ENCODE results near the gene TDRD12. TPM values are rescaled to one million over a fixed set of nuclear protein-coding genes. Genes with fewer than 3 reads are reported as not detected.

The TDRD12 gene
- polyA plus RNA-seq, 3 donors: 0.05 TPM; not detected in 2

DNA sequence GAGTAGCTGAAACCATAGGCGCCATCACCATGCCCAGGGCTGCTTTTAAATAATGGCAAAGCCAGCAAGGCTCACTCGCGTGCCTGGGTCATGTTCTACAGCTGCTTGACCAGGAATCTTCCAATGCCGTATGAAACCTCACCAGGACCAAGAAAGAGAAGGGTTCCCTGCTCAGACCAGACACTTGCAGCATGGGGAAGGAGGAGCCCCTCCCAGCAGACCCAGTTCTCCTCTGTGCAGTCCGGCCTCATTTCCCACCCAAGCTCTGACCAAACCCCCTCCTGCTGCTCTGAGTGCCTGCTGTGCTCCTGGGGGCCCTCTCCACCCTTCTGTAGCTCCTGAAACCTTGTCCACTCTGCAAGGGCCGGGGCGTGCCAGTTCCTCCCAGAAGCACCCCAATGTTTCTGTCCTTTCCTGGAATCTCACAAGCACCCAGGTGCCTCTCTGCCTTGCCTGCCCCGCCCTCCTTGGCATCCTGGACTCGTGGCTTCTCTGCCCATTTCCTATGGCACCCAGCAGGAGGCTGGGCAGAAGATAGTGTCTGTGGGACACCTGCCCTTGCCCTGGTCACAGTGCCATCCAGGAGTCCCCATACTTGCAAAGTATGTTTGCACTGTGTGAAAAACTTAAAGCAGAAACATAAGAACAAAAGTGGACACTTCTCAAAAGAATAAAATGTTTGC lies 156.8 kb downstream of the TDRD12 start:
- Histone ChIP-seq H3K4me3 (replicated peaks in 1 of 3; ENCODE audit: low read depth in 2 of 3, low read length in 3 of 3) (no peak overlapping the region), H3K4me1 (ENCODE audit: control insufficient read depth in 1 of 2, insufficient read depth in 2 of 2, low read length in 2 of 2) (no peaks in the 10 kb centered on the region), H2AFZ (ENCODE audit: insufficient read depth, low read depth, low read length, poor library complexity, severe bottlenecking) (no peak overlapping the region), H3K36me3 (replicated peaks in 1 of 2; ENCODE audit: control insufficient read depth in 1 of 2, insufficient read depth in 2 of 2, low read length in 2 of 2) (peaks cover 0 to 2% of the 10 kb centered on the region in 2 donors), H4K20me1 (ENCODE audit: insufficient read depth, low read length) (no peaks in the 10 kb centered on the region), H3K9me3 (replicated peaks in 1 of 2; ENCODE audit: control insufficient read depth in 1 of 2, insufficient read depth in 1 of 2, low read length in 2 of 2) (no peaks in the 10 kb centered on the region), H3K79me2 (ENCODE audit: insufficient read depth, low read length) (no peaks in the 10 kb centered on the region), H3K27me3 (ENCODE audit: control insufficient read depth in 2 of 2, insufficient read depth in 2 of 2, low read length in 2 of 2) (no peaks in the 10 kb centered on the region), H3K4me2 (replicated peaks; ENCODE audit: extremely low read depth, low read length, poor library complexity, severe bottlenecking) (no peak overlapping the region), H3K27ac (ENCODE audit: low read depth in 1 of 2, low read length in 2 of 2) (no peak overlapping the region), H3K9ac (ENCODE audit: insufficient read depth, low read length, poor library complexity, severe bottlenecking) (no peak overlapping the region)
- H3K9me3 Mint-ChIP-seq: peaks cover 0 to 2% (median 0%) of the 10 kb centered on the region in 7 donors
- intact Hi-C loops (cut with micrococcal nuclease): no loop called here
- DNase-seq: no peak
- no peaks in the 10 kb centered on the region for H3K4me1 Mint-ChIP-seq
- peak overlapping the region in 2 of 7 donors; percentile 46 to 57 for H3K27ac Mint-ChIP-seq
- TF ChIP-seq, protein P1, sequence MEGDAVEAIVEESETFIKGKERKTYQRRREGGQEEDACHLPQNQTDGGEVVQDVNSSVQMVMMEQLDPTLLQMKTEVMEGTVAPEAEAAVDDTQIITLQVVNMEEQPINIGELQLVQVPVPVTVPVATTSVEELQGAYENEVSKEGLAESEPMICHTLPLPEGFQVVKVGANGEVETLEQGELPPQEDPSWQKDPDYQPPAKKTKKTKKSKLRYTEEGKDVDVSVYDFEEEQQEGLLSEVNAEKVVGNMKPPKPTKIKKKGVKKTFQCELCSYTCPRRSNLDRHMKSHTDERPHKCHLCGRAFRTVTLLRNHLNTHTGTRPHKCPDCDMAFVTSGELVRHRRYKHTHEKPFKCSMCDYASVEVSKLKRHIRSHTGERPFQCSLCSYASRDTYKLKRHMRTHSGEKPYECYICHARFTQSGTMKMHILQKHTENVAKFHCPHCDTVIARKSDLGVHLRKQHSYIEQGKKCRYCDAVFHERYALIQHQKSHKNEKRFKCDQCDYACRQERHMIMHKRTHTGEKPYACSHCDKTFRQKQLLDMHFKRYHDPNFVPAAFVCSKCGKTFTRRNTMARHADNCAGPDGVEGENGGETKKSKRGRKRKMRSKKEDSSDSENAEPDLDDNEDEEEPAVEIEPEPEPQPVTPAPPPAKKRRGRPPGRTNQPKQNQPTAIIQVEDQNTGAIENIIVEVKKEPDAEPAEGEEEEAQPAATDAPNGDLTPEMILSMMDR (IDR thresholded peaks at IDR 0.05): no peak
- no peak overlapping the region for H3K4me3 Mint-ChIP-seq
- H3K36me3 Mint-ChIP-seq: peaks cover 8 to 10% of the 10 kb centered on the region in 2 donors
- WGBS (ENCODE audit: insufficient coverage): 89% methylated on average over 8 of the region's 9 CpGs
- peaks cover 0 to 6% (median 3%) of the 10 kb centered on the region in 3 donors for H3K27me3 Mint-ChIP-seq (ENCODE audit: low read depth in 3 of 3)

DNA sequence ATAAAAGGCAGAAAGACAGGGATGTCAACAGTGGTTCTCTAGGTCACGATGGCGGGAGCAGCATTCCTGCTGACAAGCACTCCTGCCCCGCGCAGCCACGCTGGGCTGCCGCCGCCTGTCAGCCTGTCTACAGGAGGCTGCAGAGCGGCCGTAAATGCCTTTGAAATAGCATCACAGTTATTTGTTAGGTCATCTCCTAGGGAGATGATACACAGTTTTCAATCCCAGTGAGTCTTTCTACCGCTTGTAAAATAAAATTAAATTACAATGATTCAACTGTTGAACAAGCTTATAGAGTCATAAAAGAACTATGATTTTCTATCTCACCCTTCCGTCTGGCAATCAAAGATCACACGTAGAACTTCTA lies 157.3 kb downstream of the TDRD12 start:
- Histone ChIP-seq H3K9ac (ENCODE audit: insufficient read depth, low read length, poor library complexity, severe bottlenecking) (no peak overlapping the region), H2AFZ (ENCODE audit: insufficient read depth, low read depth, low read length, poor library complexity, severe bottlenecking) (no peak overlapping the region), H3K27me3 (ENCODE audit: control insufficient read depth in 2 of 2, insufficient read depth in 2 of 2, low read length in 2 of 2) (no peaks in the 10 kb centered on the region), H3K4me1 (ENCODE audit: control insufficient read depth in 1 of 2, insufficient read depth in 2 of 2, low read length in 2 of 2) (no peaks in the 10 kb centered on the region), H4K20me1 (ENCODE audit: insufficient read depth, low read length) (no peaks in the 10 kb centered on the region), H3K9me3 (replicated peaks in 1 of 2; ENCODE audit: control insufficient read depth in 1 of 2, insufficient read depth in 1 of 2, low read length in 2 of 2) (no peaks in the 10 kb centered on the region), H3K36me3 (replicated peaks in 1 of 2; ENCODE audit: control insufficient read depth in 1 of 2, insufficient read depth in 2 of 2, low read length in 2 of 2) (peaks cover 0 to 2% of the 10 kb centered on the region in 2 donors), H3K27ac (ENCODE audit: low read depth in 1 of 2, low read length in 2 of 2) (no peak overlapping the region), H3K4me3 (replicated peaks in 1 of 3; ENCODE audit: low read depth in 2 of 3, low read length in 3 of 3) (no peak overlapping the region), H3K79me2 (ENCODE audit: insufficient read depth, low read length) (no peaks in the 10 kb centered on the region), H3K4me2 (replicated peaks; ENCODE audit: extremely low read depth, low read length, poor library complexity, severe bottlenecking) (no peak overlapping the region)
- no peak overlapping the region for H3K27ac Mint-ChIP-seq
- H3K9me3 Mint-ChIP-seq: peaks cover 0 to 2% (median 0%) of the 10 kb centered on the region in 7 donors
- H3K4me1 Mint-ChIP-seq: no peaks in the 10 kb centered on the region
- TF ChIP-seq, protein P1 (IDR thresholded peaks at IDR 0.05): no peak
- intact Hi-C loops (cut with micrococcal nuclease): no loop called here
- WGBS (ENCODE audit: insufficient coverage): 99% methylated on average over 9 of the region's 12 CpGs
- H3K4me3 Mint-ChIP-seq: no peak overlapping the region
- peaks cover 0 to 6% (median 3%) of the 10 kb centered on the region in 3 donors for H3K27me3 Mint-ChIP-seq (ENCODE audit: low read depth in 3 of 3)
- no peak for DNase-seq
- H3K36me3 Mint-ChIP-seq: peaks cover 10 to 11% of the 10 kb centered on the region in 2 donors

Small RNAs within 50 kb of the gene (small RNA-seq; reads per million reads assigned to genes)
- not detected for gene RN7SKP22 (ENCODE audit: insufficient read length, low read depth)

Other genes starting within 250 kb of the TDRD12 start
- gene PDCD5, start 138.6 kb upstream of the TDRD12 start, polyA plus RNA-seq: 10 to 100 TPM; 41.4 to 84.5 (median 79.9) TPM
- 10 to 100 TPM in 2 of 3 donors, 1 to 10 TPM in 1; 8.7 to 17.5 (median 14.5) TPM for gene ANKRD27, start 44.6 kb upstream of the TDRD12 start, polyA plus RNA-seq
- gene RGS9BP, start 43.9 kb upstream of the TDRD12 start, polyA plus RNA-seq: under 1 TPM in 1 of 3 donors, not detected in 2; 0.03 TPM
- 1 to 10 TPM; 3.8 to 5.6 (median 4.6) TPM for gene NUDT19, start 27.9 kb upstream of the TDRD12 start, polyA plus RNA-seq
- gene SLC7A9, start 150.0 kb downstream of the TDRD12 start, polyA plus RNA-seq: under 1 TPM in 1 of 3 donors, not detected in 2; 0.13 TPM